IPS-18c (cell line): Measurements from ENCODE around the gene DCTN2.

Experiments
- H3K4me3 ChIP-seq: 2 replicates; pipeline ENCODE4 v1.7.0; 2013; ENCODE audit warnings: low read depth, mild to moderate bottlenecking, low read length, moderate library complexity; ENCODE audit not compliant: insufficient read depth
- H3K9me3 ChIP-seq: one replicate; pipeline ENCODE4 v1.6.1; 2013; ENCODE audit warnings: mild to moderate bottlenecking, low read length, moderate library complexity; ENCODE audit not compliant: control insufficient read depth, insufficient read depth

DCTN2 gene

GRCh38 chr12:57554453-57554852 is 7.5 kb upstream of the DCTN2 start:
- Histone ChIP-seq H3K4me3 (no peak overlapping the region), H3K9me3 (no peaks in the 10 kb centered on the region)

- no peak overlapping the region for H3K4me3 ChIP-seq
- no peaks in the 10 kb centered on the region for H3K9me3 ChIP-seq
Observed at GRCh38 chr12:57553343-57554202, 6.6 kb upstream of the DCTN2 start.

GRCh38 chr12:57552835-57553313 is 5.9 kb upstream of the DCTN2 start:
- Histone ChIP-seq H3K4me3 (no peak overlapping the region), H3K9me3 (no peaks in the 10 kb centered on the region)

GRCh38 chr12:57552306-57552651 is 5.3 kb upstream of the DCTN2 start:
- no peak overlapping the region for H3K4me3 ChIP-seq
- no peaks in the 10 kb centered on the region for H3K9me3 ChIP-seq

- no peak overlapping the region; the same call in 1 of the 2 replicates for H3K4me3 ChIP-seq
Observed at GRCh38 chr12:57551637-57552305, 4.8 kb upstream of the DCTN2 start.

GRCh38 chr12:57550641-57551549 is 3.9 kb upstream of the DCTN2 start:
- Histone ChIP-seq H3K4me3 (peak overlapping the region; percentile 85), H3K9me3 (no peaks in the 10 kb centered on the region)

More at GRCh38 chr12:57551637-57552305, 4.8 kb upstream of the DCTN2 start:
- H3K9me3 ChIP-seq = no peaks in the 10 kb centered on the region

GRCh38 chr12:57549909-57550640 is 3.1 kb upstream of the DCTN2 start, which contains the start of gene KIF5A:
Gene KIF5A, plus strand, starts transcription at chr12:57550044. Its CDS starts 228 bp downstream, at chr12:57550272.
- Histone ChIP-seq H3K4me3 (peak within 1 kb of the TSS; percentile 85), H3K9me3 (no peaks in the 10 kb centered on the region)

- peak overlapping the region; percentile 85; the same call in 1 of the 2 replicates for H3K4me3 ChIP-seq
- no peaks in the 10 kb centered on the region for H3K9me3 ChIP-seq
Observed at GRCh38 chr12:57549203-57549908, 2.4 kb upstream of the DCTN2 start.

- no peaks in the 10 kb centered on the region for H3K9me3 ChIP-seq
- H3K4me3 ChIP-seq = no peak overlapping the region
Observed at GRCh38 chr12:57548488-57548887, 1.5 kb upstream of the DCTN2 start.

DNA sequence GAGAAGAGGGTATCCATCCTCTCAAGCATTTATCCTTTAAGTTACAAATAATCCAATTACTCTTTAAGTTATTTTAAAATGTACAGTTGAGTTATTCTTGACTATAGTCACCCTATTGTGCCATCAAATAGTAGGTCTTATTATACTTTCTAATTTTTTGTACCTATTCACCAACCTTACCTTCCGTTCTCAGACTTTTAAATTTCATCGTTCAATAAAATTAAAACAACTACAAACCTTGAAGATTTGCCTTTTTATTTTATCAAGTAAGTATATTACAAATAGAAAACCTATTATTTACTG is 972 bp upstream of the DCTN2 start:
- H3K9me3 ChIP-seq = no peaks in the 10 kb centered on the region
- H3K4me3 ChIP-seq = no peak overlapping the region

DNA sequence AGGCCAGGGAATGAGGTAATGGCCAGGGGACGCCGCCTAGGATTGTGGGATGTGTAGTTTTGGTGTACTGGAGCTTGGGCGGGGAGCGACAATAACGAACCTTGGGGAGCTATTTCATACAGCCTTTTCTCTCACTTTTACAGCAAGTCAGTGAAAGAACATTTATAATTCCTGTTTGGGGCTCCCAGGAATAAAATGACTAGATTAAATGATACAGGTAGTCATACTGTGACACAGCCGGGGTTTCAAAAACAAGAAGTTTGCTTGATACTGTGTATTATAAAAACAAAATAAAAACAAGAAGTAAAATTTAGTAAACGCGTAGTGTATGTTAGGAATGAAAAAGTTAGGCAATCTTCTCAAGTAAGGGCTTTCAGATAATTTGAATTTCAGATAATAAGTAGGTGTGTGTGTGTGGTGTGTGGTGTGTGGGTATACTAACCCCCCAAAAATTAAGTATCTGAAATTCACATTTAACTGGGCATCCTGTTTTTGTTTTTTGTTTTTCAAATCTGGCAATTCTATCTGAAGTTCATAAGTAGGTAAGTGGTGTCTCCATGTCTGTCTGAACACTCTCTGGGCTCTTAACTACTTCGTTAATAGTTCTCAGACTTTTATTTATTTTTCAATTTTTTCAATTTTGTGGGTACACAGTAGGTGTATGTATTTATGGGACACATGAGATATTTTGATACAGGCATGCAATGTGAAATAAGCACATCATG is 458 bp upstream of the DCTN2 start:
- H3K9me3 ChIP-seq = no peaks in the 10 kb centered on the region
- H3K4me3 ChIP-seq = no peak overlapping the region

DNA sequence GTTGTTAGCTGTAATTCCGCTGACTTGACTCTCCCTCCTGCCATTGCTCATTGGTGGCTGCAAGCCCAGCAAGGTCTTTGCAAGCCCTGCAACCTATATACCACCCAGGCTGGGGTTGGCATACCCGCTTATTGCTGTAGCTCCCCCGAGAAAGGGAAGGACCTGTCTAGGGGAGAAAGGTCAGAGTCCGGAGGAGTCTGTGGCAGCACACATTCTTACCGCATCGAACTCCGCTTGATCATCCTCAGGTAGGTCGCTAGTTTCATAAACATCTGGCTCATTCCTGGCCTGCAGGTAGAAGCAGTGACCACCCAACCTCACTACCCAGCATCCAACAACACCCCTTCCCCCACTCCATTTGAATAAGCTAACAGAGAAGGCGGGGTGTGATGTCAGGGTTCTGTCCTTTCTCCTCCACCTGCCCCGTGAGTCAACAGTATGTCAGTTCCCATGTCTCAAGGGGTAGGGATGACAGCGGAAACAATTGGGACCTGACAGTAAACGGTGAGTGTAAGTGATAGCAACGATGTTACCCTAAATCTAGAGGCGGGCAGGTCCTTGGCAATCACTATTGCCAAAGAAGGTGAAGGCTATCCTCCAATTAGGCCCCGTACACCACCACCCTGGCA is 1.1 kb downstream of the DCTN2 start:
- Histone ChIP-seq H3K4me3 (peak overlapping the region; percentile 88), H3K9me3 (no peaks in the 10 kb centered on the region)

- no peak overlapping the region for H3K4me3 ChIP-seq
- no peaks in the 10 kb centered on the region for H3K9me3 ChIP-seq
Observed at GRCh38 chr12:57543581-57543980, 3.4 kb downstream of the DCTN2 start.

DNA sequence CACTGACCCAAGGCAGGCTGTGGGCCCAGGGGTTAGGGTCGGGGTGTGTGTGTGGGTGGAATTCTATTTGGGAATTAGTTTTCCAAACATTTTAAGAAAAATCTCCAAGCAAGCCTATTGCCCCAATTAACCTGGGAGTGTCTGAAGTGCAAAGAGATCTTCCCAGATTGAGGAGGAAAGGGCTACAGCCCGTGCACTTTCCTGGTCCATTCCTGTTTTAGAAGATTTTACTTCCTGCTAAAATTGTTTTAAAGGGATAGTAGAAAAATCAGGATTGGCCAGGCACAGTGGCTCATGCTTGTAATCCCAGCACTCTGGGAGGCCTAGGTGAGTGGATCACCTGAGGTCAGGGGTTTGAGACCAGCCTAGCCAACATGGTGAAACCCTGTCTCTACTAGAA is 5.3 kb downstream of the DCTN2 start:
- Histone ChIP-seq H3K4me3 (no peak overlapping the region), H3K9me3 (no peaks in the 10 kb centered on the region)

DNA sequence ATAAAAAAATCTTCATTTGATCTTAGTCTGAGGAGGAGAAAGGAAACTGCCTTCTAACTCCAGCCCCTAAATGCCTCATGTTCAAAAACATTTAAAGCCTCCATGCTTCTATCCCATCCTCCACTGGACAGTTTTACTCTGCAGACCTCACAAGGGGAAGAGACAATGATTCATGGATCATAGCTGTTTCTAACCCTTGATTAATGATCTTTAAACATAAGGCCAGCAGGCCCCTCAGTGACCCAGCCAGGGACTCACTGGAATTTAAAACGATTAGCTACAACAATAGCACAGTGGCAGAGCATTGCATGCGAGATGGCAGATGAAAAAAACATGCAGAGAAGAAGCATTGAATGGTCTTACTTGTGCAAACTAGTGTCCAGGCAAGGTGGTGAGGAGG is 6.0 kb downstream of the DCTN2 start:
- Histone ChIP-seq H3K9me3 (no peaks in the 10 kb centered on the region), H3K4me3 (no peak overlapping the region)
